Cardiac fibroblast (primary cell): ENCODE measurements around the gene PLEKHH1.
A peak's percentile ranks its signal among the peaks of the same experiment; 100 is the strongest.

Experiments used
- DNase-seq, 2 donors: peaks; one replicate each; pipeline versions ENCODE4 v3.0.0 to v3.0.0-alpha.2; 2010; ENCODE audit warnings: low read depth in 2 of 2
- H3K4me3 ChIP-seq, 2 donors: replicated peaks in 1 of 2; 1 replicate in 1 of 2; 2 replicates in 1 of 2; pipeline ENCODE4 v1.5.1; 2011; ENCODE audit warnings: low read depth in 2 of 2, low read length in 2 of 2, mild to moderate bottlenecking in 2 of 2, moderate library complexity in 1 of 2
- CTCF ChIP-seq: IDR thresholded peaks from one replicate; pipeline ENCODE4 v1.5.1; 2011; ENCODE audit warnings: low read depth, mild to moderate bottlenecking, low read length, inconsistent platforms

The PLEKHH1 gene

GRCh38 chr14:67508956-67509355 is 24.1 kb upstream of the PLEKHH1 start:
- H3K4me3 ChIP-seq, result no peak overlapping the region
- DNase-seq, result no peak
- TF ChIP-seq CTCF, result no peak

GRCh38 chr14:67510121-67510520 is 23.0 kb upstream of the PLEKHH1 start:
- DNase-seq, result peak; percentile 13 to 22
- TF ChIP-seq CTCF, result no peak
- H3K4me3 ChIP-seq, result no peak overlapping the region

GRCh38 chr14:67510836-67511235 is 22.3 kb upstream of the PLEKHH1 start:
- H3K4me3 ChIP-seq, result no peak overlapping the region
- peak in 1 of 2 donors; percentile 16 for DNase-seq
- no peak for TF ChIP-seq CTCF

GRCh38 chr14:67512463-67513310 is 20.4 kb upstream of the PLEKHH1 start:
- no peak for DNase-seq
- no peak for TF ChIP-seq CTCF
- no peak overlapping the region for H3K4me3 ChIP-seq

- no peak overlapping the region for H3K4me3 ChIP-seq
- DNase-seq, result no peak
- TF ChIP-seq CTCF, result no peak
Observed at GRCh38 chr14:67513631-67514108, 19.4 kb upstream of the PLEKHH1 start.

- no peak for DNase-seq
- no peak for TF ChIP-seq CTCF
- peak overlapping the region; percentile 72 for H3K4me3 ChIP-seq
Observed at GRCh38 chr14:67514203-67514607, 18.9 kb upstream of the PLEKHH1 start.
